Adrenal gland (tissue), 5 donors: ENCODE data around the gene HOMEZ.

Experiments
- POLR2A ChIP-seq, 2 donors: fragments of 450-650 bp; IDR thresholded peaks; one replicate each; pipeline ENCODE4 v1.6.1; 2017; ENCODE audit warnings: antibody characterized with exemption in 2 of 2, mild to moderate bottlenecking in 2 of 2, moderate library complexity in 1 of 2
- TF ChIP-seq, protein P1 (sequence below), 6 experiments: fragments of 450-650 bp in 4 of 6; fragments of 200-600 bp in 2 of 6; sonication (generic) in 1 of 6; IDR thresholded peaks; 1 replicate in 5 of 6; 2 replicates in 1 of 6; pipeline versions ENCODE4 v1.5.1 to v1.8.0; 2016 to 2021; ENCODE audit warnings: antibody characterized with exemption in 6 of 6, mild to moderate bottlenecking in 2 of 6, moderate library complexity in 1 of 6
- donor health status: DM: no; HTN: no; CAD: no.

DNA sequence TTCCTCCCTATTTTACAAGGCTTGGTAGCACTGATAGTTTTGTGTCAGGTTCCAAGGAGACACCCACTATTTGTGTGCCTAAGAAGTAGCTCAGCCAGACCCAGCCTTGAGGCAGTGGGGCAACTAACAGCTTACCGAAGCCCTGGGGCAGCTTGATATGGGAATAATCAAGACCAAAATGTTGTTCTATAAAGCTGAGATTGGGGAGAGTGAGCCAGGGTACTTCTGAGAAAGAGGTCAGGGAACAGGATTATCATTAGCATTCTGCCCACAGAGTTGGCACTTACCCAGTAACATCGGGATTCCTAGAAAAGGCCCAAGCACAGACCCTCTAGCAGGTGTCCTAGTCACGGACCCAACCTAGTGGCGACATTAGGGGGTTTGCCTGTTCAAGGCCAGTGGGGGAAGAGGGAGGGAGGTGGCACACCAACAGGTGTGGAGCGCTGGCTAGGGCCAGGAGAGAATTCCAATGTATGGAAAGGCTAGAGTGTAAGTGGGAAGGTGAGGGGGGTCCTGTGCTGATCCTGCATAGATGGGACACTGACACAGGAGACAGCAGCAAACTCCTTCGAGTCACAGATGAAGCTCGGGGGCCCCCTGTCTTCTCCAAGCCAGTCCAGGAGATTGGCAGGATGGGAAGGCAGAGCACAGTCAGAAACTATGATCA, 11.8 kb upstream of the HOMEZ start:
- TF ChIP-seq, protein P1, sequence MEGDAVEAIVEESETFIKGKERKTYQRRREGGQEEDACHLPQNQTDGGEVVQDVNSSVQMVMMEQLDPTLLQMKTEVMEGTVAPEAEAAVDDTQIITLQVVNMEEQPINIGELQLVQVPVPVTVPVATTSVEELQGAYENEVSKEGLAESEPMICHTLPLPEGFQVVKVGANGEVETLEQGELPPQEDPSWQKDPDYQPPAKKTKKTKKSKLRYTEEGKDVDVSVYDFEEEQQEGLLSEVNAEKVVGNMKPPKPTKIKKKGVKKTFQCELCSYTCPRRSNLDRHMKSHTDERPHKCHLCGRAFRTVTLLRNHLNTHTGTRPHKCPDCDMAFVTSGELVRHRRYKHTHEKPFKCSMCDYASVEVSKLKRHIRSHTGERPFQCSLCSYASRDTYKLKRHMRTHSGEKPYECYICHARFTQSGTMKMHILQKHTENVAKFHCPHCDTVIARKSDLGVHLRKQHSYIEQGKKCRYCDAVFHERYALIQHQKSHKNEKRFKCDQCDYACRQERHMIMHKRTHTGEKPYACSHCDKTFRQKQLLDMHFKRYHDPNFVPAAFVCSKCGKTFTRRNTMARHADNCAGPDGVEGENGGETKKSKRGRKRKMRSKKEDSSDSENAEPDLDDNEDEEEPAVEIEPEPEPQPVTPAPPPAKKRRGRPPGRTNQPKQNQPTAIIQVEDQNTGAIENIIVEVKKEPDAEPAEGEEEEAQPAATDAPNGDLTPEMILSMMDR (IDR thresholded peaks at IDR 0.05), result no peak
- TF ChIP-seq POLR2A (IDR thresholded peaks at IDR 0.05), result no peak
